Psoas muscle (tissue), 8 donors: Measurements from ENCODE around the gene HINFP. TPM values are rescaled to one million over a fixed set of nuclear protein-coding genes. Genes with fewer than 3 reads are reported as not detected.
"Not testable (repeated sequence)": the region's sequence is repeated elsewhere in the genome, so short reads cannot be mapped to it uniquely, and the experiment has no call there.

Experiments used
- ATAC-seq, 4 donors: fragments of 200-7000 bp; cut with Tn5 transposase; one replicate each; pipeline ENCODE4 v1.9.1; 2020; ENCODE audit warnings: moderate library complexity in 3 of 4, mild to moderate bottlenecking in 2 of 4
- DNase-seq, 2 donors: peaks; one replicate each; pipeline ENCODE4 v3.0.0-alpha.2; 2020
- H3K27ac ChIP-seq: fragments of 200-600 bp; one replicate; pipeline ENCODE4 v1.8.0; 2022
- H3K27me3 ChIP-seq, 3 donors: fragments of 200-600 bp in 1 of 3; one replicate each; pipeline versions ENCODE4 v1.6.1 to v1.8.0; 2013 to 2022; ENCODE audit warnings: low read length in 2 of 3, mild to moderate bottlenecking in 2 of 3, moderate library complexity in 1 of 3; ENCODE audit not compliant: insufficient read depth in 3 of 3
- H3K36me3 ChIP-seq, 2 donors: fragments of 200-600 bp in 1 of 2; one replicate each; pipeline versions ENCODE4 v1.6.1 to v1.8.0; 2013 to 2022; ENCODE audit warnings: low read depth in 1 of 2, mild to moderate bottlenecking in 1 of 2, moderate library complexity in 1 of 2; ENCODE audit not compliant: insufficient read depth in 1 of 2
- H3K4me1 ChIP-seq: fragments of 200-600 bp; one replicate; pipeline ENCODE4 v1.8.0; 2022
- H3K4me3 ChIP-seq: fragments of 200-600 bp; one replicate; pipeline ENCODE4 v1.8.0; 2022; ENCODE audit warnings: mild to moderate bottlenecking
- H3K9me3 ChIP-seq: fragments of 200-600 bp; one replicate; pipeline ENCODE4 v1.8.0; 2022
- CTCF ChIP-seq: fragments of 200-600 bp; IDR thresholded peaks from one replicate; pipeline ENCODE4 v1.8.0; 2022; ENCODE audit warnings: antibody characterized with exemption
- WGBS, 3 donors: extraction: QIAGEN DNeasy Blood & Tissue Kit; methylation state at CpG; one replicate each; pipeline versions ENCODE4 v1.1.6 to v1.1.7; 2013; 5-methylcytosine and 5-hydroxymethylcytosine counted together
- intact Hi-C, 2 donors: fragments of 100-400 bp; cut with DNase I; formaldehyde crosslinking; loops; one replicate each; pipeline versions ENCODE4 v1.11.0 to v1.14.2; 2022
- polyA plus RNA-seq, 3 donors: library from polyadenylated mRNA; stranded (reverse); fragments of 200-250 nt; gene quantifications; one replicate each; pipeline ENCODE4 v1.2.3, GENCODE V29; 2013
- total RNA-seq, 4 donors: library from RNA; stranded (reverse); fragmentation: NEBNext Ultra II Directional in 2 of 4; extraction: Animal tissue kit (Norgen Biotek cat#: 25700) in 2 of 4; gene quantifications; one replicate each; pipeline versions ENCODE4 v1.2.1 to v1.2.4, GENCODE V29; 2021 to 2023
- donor health status: healthy with polysubstance abuse.
- donor health status: DM: no; HTN: no; CAD: no; lungs with moderate emphysema.
- donor health status: Bipolar disorder and iron deficiency.
- donor health status: healthy.
- donor health status: DM: yes; HTN: yes; CAD: no.
- donor health status: DM: no; HTN: no; CAD: no.
- donor health status: DM: no; HTN: no; CAD: no.
- donor health status: DM: yes; HTN: yes; CAD: no.

HINFP gene
- total and polyA plus RNA-seq, 7 donors: 8.3 to 20.6 (median 12.7) TPM

GRCh38 chr11:119181677-119182412 is 60.5 kb downstream of the HINFP start:
- no peak overlapping the region for H3K27ac ChIP-seq
- no peaks in the 10 kb centered on the region for H3K27me3 ChIP-seq
- 77 to 78% (median 77%) methylated on average over 17 of the region's 17 CpGs for WGBS, 3 donors
- intact Hi-C loops: no loop called here
- no peaks in the 10 kb centered on the region for H3K9me3 ChIP-seq
- no peak for DNase-seq
- ATAC-seq: no peak
- TF ChIP-seq CTCF: no peak
- no peak overlapping the region for H3K4me3 ChIP-seq
- H3K36me3 ChIP-seq: peaks cover 0 to 58% of the 10 kb centered on the region in 2 donors
- no peaks in the 10 kb centered on the region for H3K4me1 ChIP-seq

GRCh38 chr11:119184399-119184798 is 63.0 kb downstream of the HINFP start:
- peaks cover 0 to 43% of the 10 kb centered on the region in 2 donors for H3K36me3 ChIP-seq
- ATAC-seq, H3K27me3 ChIP-seq, H3K4me1 ChIP-seq, DNase-seq, H3K9me3 ChIP-seq, H3K4me3 ChIP-seq, intact Hi-C loops, H3K27ac ChIP-seq: not testable (repeated sequence)
- 78 to 80% (median 80%) methylated on average over 9 of the region's 9 CpGs for WGBS, 3 donors

Other genes with a start within 250 kb of the HINFP start
- under 1 TPM in 1 of 4 donors, not detected in 3; 0.17 TPM for gene CXCR5, start 237.7 kb upstream of the HINFP start, total RNA-seq
- under 1 TPM; 0.14 to 0.25 (median 0.21) TPM for gene CXCR5, start 237.7 kb upstream of the HINFP start, polyA plus RNA-seq
- gene BCL9L, start 195.7 kb upstream of the HINFP start, total RNA-seq: 100 to 1,000 TPM in 1 of 4 donors, 10 to 100 TPM in 3; 52.4 to 124 (median 68.0) TPM
- 10 to 100 TPM in 1 of 3 donors, 1 to 10 TPM in 2; 8.1 to 31.2 (median 8.6) TPM for gene BCL9L, start 195.7 kb upstream of the HINFP start, polyA plus RNA-seq
- gene UPK2, start 165.3 kb upstream of the HINFP start, total RNA-seq: not detected
- under 1 TPM in 1 of 3 donors, not detected in 2; 0.23 TPM for gene UPK2, start 165.3 kb upstream of the HINFP start, polyA plus RNA-seq
- gene FOXR1, start 149.8 kb upstream of the HINFP start, total RNA-seq: not detected
- gene FOXR1, start 149.8 kb upstream of the HINFP start, polyA plus RNA-seq: not detected
- 10 to 100 TPM in 3 of 4 donors, 1 to 10 TPM in 1; 5.4 to 18.9 (median 10.9) TPM for gene CENATAC, start 123.4 kb upstream of the HINFP start, total RNA-seq
- gene CENATAC, start 123.4 kb upstream of the HINFP start, polyA plus RNA-seq: 10 to 100 TPM in 2 of 3 donors, 1 to 10 TPM in 1; 9.4 to 23.5 (median 10.1) TPM
- gene RPS25, start 103.2 kb upstream of the HINFP start, total RNA-seq: 1,000 to 10,000 TPM; 1,024 to 1,264 (median 1,219) TPM
- 1,000 to 10,000 TPM; 1,713 to 2,514 (median 2,031) TPM for gene RPS25, start 103.2 kb upstream of the HINFP start, polyA plus RNA-seq
- 10 to 100 TPM; 46.1 to 61.5 (median 56.8) TPM for gene TRAPPC4, start 102.8 kb upstream of the HINFP start, total RNA-seq
- gene TRAPPC4, start 102.8 kb upstream of the HINFP start, polyA plus RNA-seq: 10 to 100 TPM; 39.0 to 99.5 (median 52.8) TPM
- 10 to 100 TPM; 17.0 to 26.9 (median 20.5) TPM for gene SLC37A4, start 90.7 kb upstream of the HINFP start, total RNA-seq
- 10 to 100 TPM; 10.6 to 34.3 (median 25.9) TPM for gene SLC37A4, start 90.7 kb upstream of the HINFP start, polyA plus RNA-seq
- gene HYOU1, start 64.4 kb upstream of the HINFP start, total RNA-seq: 10 to 100 TPM; 24.1 to 40.1 (median 33.2) TPM
- 10 to 100 TPM; 21.2 to 46.2 (median 30.0) TPM for gene HYOU1, start 64.4 kb upstream of the HINFP start, polyA plus RNA-seq
- gene VPS11, start 53.8 kb upstream of the HINFP start, total RNA-seq: 10 to 100 TPM; 16.2 to 25.4 (median 19.6) TPM
- gene VPS11, start 53.8 kb upstream of the HINFP start, polyA plus RNA-seq: 10 to 100 TPM; 16.4 to 23.2 (median 21.8) TPM
- gene HMBS, start 36.7 kb upstream of the HINFP start, total RNA-seq: 10 to 100 TPM; 18.1 to 33.3 (median 25.8) TPM
- gene HMBS, start 36.7 kb upstream of the HINFP start, polyA plus RNA-seq: 10 to 100 TPM; 38.3 to 45.3 (median 40.4) TPM
- 10 to 100 TPM in 3 of 4 donors, 1 to 10 TPM in 1; 9.4 to 12.9 (median 12.3) TPM for gene DPAGT1, start 19.7 kb upstream of the HINFP start, total RNA-seq
- 10 to 100 TPM; 12.1 to 38.7 (median 27.3) TPM for gene DPAGT1, start 19.7 kb upstream of the HINFP start, polyA plus RNA-seq
- 10 to 100 TPM; 10.9 to 16.8 (median 15.0) TPM for gene C2CD2L, start 14.2 kb upstream of the HINFP start, total RNA-seq
- gene C2CD2L, start 14.2 kb upstream of the HINFP start, polyA plus RNA-seq: 10 to 100 TPM; 14.5 to 28.7 (median 15.2) TPM
- gene ABCG4, start 27.5 kb downstream of the HINFP start, total RNA-seq: under 1 TPM in 3 of 4 donors, not detected in 1; 0.12 to 0.38 (median 0.30) TPM
- gene ABCG4, start 27.5 kb downstream of the HINFP start, polyA plus RNA-seq: under 1 TPM; 0.03 to 0.22 (median 0.08) TPM
- gene NLRX1, start 47.1 kb downstream of the HINFP start, total RNA-seq: 10 to 100 TPM; 18.1 to 28.7 (median 27.1) TPM
- 10 to 100 TPM in 2 of 3 donors, 1 to 10 TPM in 1; 8.8 to 15.4 (median 10.3) TPM for gene NLRX1, start 47.1 kb downstream of the HINFP start, polyA plus RNA-seq
- gene NHERF4, start 63.9 kb downstream of the HINFP start, total RNA-seq: not detected
- gene NHERF4, start 63.9 kb downstream of the HINFP start, polyA plus RNA-seq: under 1 TPM; 0.06 to 0.17 (median 0.07) TPM
- 1 to 10 TPM; 3.6 to 7.6 (median 7.2) TPM for gene CBL, start 84.8 kb downstream of the HINFP start, total RNA-seq
- gene CBL, start 84.8 kb downstream of the HINFP start, polyA plus RNA-seq: 1 to 10 TPM in 2 of 3 donors, under 1 TPM in 1; 0.94 to 3.4 (median 2.2) TPM
- gene MCAM, start 195.6 kb downstream of the HINFP start, total RNA-seq: 10 to 100 TPM; 24.5 to 71.1 (median 43.6) TPM
- gene MCAM, start 195.6 kb downstream of the HINFP start, polyA plus RNA-seq: 10 to 100 TPM; 15.4 to 27.4 (median 27.3) TPM
- gene RNF26, start 212.9 kb downstream of the HINFP start, total RNA-seq: 1 to 10 TPM; 6.1 to 8.8 (median 7.5) TPM
- 1 to 10 TPM; 5.8 to 8.9 (median 7.1) TPM for gene RNF26, start 212.9 kb downstream of the HINFP start, polyA plus RNA-seq
- 10 to 100 TPM in 1 of 4 donors, 1 to 10 TPM in 3; 5.3 to 11.6 (median 8.8) TPM for gene C1QTNF5, start 219.3 kb downstream of the HINFP start, total RNA-seq
- 10 to 100 TPM in 1 of 3 donors, 1 to 10 TPM in 2; 3.2 to 12.0 (median 4.7) TPM for gene C1QTNF5, start 219.3 kb downstream of the HINFP start, polyA plus RNA-seq
- not detected for gene MFRP, start 225.1 kb downstream of the HINFP start, total RNA-seq
- under 1 TPM in 2 of 3 donors, not detected in 1; 0.01 to 0.05 TPM for gene MFRP, start 225.1 kb downstream of the HINFP start, polyA plus RNA-seq